DND-41 (cell line): ENCODE data around the gene PPP1R16B.

Experiments
- ATAC-seq: fragments of 200-7000 bp; cut with Tn5 transposase; 3 replicates; pipeline ENCODE4 v1.9.1; 2021; ENCODE audit warnings: low read depth; ENCODE audit not compliant: insufficient read depth
- DNase-seq: peaks from one replicate; pipeline ENCODE4 v3.0.0-alpha.2; 2020
- H2AFZ ChIP-seq: 2 replicates; pipeline ENCODE4 v1.6.0; 2012; ENCODE audit warnings: low read depth, low read length
- H3K27ac ChIP-seq: 2 replicates; pipeline ENCODE4 v1.5.1; 2012; ENCODE audit warnings: low read length, inconsistent platforms
- H3K27me3 ChIP-seq: fragments of 200-600 bp; sonication (generic); 2 replicates; pipeline ENCODE4 v1.6.0; 2012; ENCODE audit warnings: low read length, mild to moderate bottlenecking, inconsistent platforms; ENCODE audit not compliant: insufficient read depth, poor library complexity
- H3K36me3 ChIP-seq: 2 replicates; pipeline ENCODE4 v1.5.1; 2012; ENCODE audit warnings: low read length, inconsistent platforms; ENCODE audit not compliant: insufficient read depth
- H3K4me1 ChIP-seq: 2 replicates; pipeline ENCODE4 v1.5.1; 2012; ENCODE audit warnings: mild to moderate bottlenecking, low read length; ENCODE audit not compliant: insufficient read depth
- H3K4me2 ChIP-seq: 2 replicates; pipeline ENCODE4 v1.6.0; 2012; ENCODE audit warnings: mild to moderate bottlenecking, moderate library complexity, low read length, inconsistent platforms; ENCODE audit not compliant: insufficient read depth
- H3K4me3 ChIP-seq, 2 experiments: fragments of 200-600 bp in 1 of 2; shearing (Covaris generic) in 1 of 2; 2 replicates each; pipeline ENCODE4 v1.5.1; 2012 to 2016; ENCODE audit warnings: inconsistent platforms in 2 of 2, low read length in 2 of 2, mild to moderate bottlenecking in 2 of 2, low read depth in 1 of 2, moderate library complexity in 1 of 2
- H3K79me2 ChIP-seq: 2 replicates; pipeline ENCODE4 v1.6.0; 2012; ENCODE audit warnings: low read length, inconsistent platforms; ENCODE audit not compliant: insufficient read depth
- H3K9ac ChIP-seq: 2 replicates; pipeline ENCODE4 v1.6.0; 2012; ENCODE audit warnings: low read depth, mild to moderate bottlenecking, inconsistent platforms, low read length, moderate library complexity
- H3K9me3 ChIP-seq: 2 replicates; pipeline ENCODE4 v1.5.1; 2012; ENCODE audit warnings: low read length, moderate library complexity, mild to moderate bottlenecking, inconsistent platforms; ENCODE audit not compliant: insufficient read depth, severe bottlenecking
- H4K20me1 ChIP-seq: 2 replicates; pipeline ENCODE4 v1.6.0; 2012; ENCODE audit warnings: low read length; ENCODE audit not compliant: insufficient read depth
- CTCF ChIP-seq: IDR thresholded peaks from 2 replicates; pipeline ENCODE4 v1.5.1; 2012; ENCODE audit warnings: borderline replicate concordance, low read length, moderate library complexity, mild to moderate bottlenecking; ENCODE audit not compliant: poor library complexity, severe bottlenecking; ENCODE audit errors: extremely low read depth
- EZH2 ChIP-seq: IDR thresholded peaks from 3 replicates; pipeline ENCODE4 v1.6.1; 2012; ENCODE audit warnings: borderline replicate concordance, low read depth, mild to moderate bottlenecking, moderate library complexity, low read length, inconsistent platforms; ENCODE audit not compliant: severe bottlenecking

PPP1R16B gene

DNA sequence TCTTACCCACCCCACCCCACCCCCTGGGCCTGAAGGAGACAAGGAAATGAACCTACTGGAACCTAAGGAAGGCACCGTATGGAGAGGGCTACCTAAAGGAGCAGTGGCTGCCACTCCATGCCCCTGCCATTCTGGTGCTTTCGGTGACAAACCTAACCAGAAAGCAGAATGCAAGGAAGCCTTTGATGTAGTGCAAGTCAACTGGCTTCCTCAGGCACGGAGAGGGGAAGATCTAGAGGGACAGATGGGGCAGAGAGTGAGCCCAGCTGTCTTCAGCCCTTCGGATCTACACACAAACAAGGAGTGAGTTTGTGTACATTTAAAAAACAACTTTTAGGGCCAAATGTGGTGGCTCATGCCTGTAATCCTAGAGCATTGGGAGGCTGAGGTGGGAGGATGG lies 39.5 kb downstream of the PPP1R16B start:
- no peaks in the 10 kb centered on the region for H3K36me3 ChIP-seq
- no peak overlapping the region for H3K4me3 ChIP-seq
- H3K4me2 ChIP-seq: no peak overlapping the region
- H3K9me3 ChIP-seq: no peaks in the 10 kb centered on the region
- H3K27ac ChIP-seq: no peak overlapping the region
- no peaks in the 10 kb centered on the region for H4K20me1 ChIP-seq
- no peak overlapping the region for H3K9ac ChIP-seq
- H3K27me3 ChIP-seq: no peaks in the 10 kb centered on the region
- DNase-seq (no peak), ATAC-seq (no peak)
- TF ChIP-seq CTCF (no peak), EZH2 (no peak)
- H2AFZ ChIP-seq: no peak overlapping the region
- H3K4me1 ChIP-seq: peaks cover 21% of the 10 kb centered on the region
- no peaks in the 10 kb centered on the region for H3K79me2 ChIP-seq

GRCh38 chr20:38847840-38848239 lies 42.3 kb downstream of the PPP1R16B start:
- H3K27me3 ChIP-seq: no peaks in the 10 kb centered on the region
- TF ChIP-seq EZH2 (no peak), CTCF (no peak)
- no peak overlapping the region for H3K4me3 ChIP-seq
- H4K20me1 ChIP-seq: no peaks in the 10 kb centered on the region
- H3K4me2 ChIP-seq: no peak overlapping the region
- no peaks in the 10 kb centered on the region for H3K9me3 ChIP-seq
- no peak overlapping the region for H2AFZ ChIP-seq
- H3K27ac ChIP-seq: no peak overlapping the region
- DNase-seq (no peak), ATAC-seq (no peak)
- no peak overlapping the region for H3K9ac ChIP-seq
- peaks cover 6% of the 10 kb centered on the region for H3K4me1 ChIP-seq
- H3K36me3 ChIP-seq: no peaks in the 10 kb centered on the region
- H3K79me2 ChIP-seq: no peaks in the 10 kb centered on the region

DNA sequence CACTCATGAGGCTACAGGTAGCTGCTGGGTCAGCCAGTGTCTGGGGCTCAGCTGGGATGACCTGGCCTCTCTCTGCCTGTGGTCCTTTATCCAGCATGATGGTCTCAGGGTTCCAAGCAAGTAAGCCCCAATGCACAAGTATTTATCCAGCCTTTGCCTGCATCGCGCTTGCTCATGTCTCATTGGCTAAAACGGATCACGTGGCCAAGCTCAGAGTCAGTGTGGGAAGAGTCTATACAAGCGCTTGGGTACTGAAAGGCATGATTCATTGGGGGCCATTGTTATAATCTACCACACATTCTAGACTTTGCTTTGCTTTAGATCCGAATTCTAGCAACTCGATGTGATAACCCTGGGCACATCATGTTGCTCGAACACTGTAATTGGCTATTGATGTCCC lies 48.3 kb downstream of the PPP1R16B start:
- no peaks in the 10 kb centered on the region for H3K4me1 ChIP-seq
- H3K9me3 ChIP-seq: no peaks in the 10 kb centered on the region
- no peaks in the 10 kb centered on the region for H4K20me1 ChIP-seq
- no peak overlapping the region for H2AFZ ChIP-seq
- H3K27me3 ChIP-seq: no peaks in the 10 kb centered on the region
- no peak overlapping the region for H3K4me2 ChIP-seq
- no peak overlapping the region for H3K27ac ChIP-seq
- no peak for DNase-seq
- H3K79me2 ChIP-seq: no peaks in the 10 kb centered on the region
- ATAC-seq: no peak
- no peak for TF ChIP-seq CTCF
- TF ChIP-seq EZH2: no peak
- H3K9ac ChIP-seq: no peak overlapping the region
- no peak overlapping the region for H3K4me3 ChIP-seq
- no peaks in the 10 kb centered on the region for H3K36me3 ChIP-seq

DNA sequence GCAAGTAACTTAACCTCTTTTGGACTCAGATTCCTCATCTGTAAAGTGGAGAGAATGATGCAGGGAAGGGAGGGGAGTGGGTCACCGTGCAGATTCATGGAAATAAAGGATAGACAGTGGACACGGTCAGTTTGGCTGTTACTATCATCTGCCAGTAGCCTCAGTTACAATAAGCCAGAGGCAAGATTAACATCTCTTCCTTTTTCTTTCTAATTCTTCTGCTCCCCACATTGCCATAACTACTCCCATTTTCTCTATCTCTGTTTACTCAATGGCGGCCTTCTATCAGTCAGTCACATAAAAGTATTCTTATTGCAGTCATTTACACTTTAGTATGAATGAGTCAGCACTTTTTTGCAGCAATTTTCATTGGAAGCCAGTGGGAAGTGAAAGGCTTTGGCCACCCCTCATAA lies 49.2 kb downstream of the PPP1R16B start:
- Histone ChIP-seq H3K4me1 (no peaks in the 10 kb centered on the region), H2AFZ (no peak overlapping the region), H3K36me3 (no peaks in the 10 kb centered on the region), H3K9me3 (no peaks in the 10 kb centered on the region), H3K4me2 (no peak overlapping the region), H3K27me3 (no peaks in the 10 kb centered on the region), H3K27ac (no peak overlapping the region), H3K4me3 (no peak overlapping the region), H3K79me2 (no peaks in the 10 kb centered on the region), H3K9ac (no peak overlapping the region), H4K20me1 (no peaks in the 10 kb centered on the region)
- TF ChIP-seq EZH2 (no peak), CTCF (no peak)
- DNase-seq (no peak), ATAC-seq (no peak)
